ENCODE results near the gene IQGAP2.
"Not testable (repeated sequence)": the region's sequence is repeated elsewhere in the genome, so short reads cannot be mapped to it uniquely, and the experiment has no call there.

IQGAP2 gene, protein sequence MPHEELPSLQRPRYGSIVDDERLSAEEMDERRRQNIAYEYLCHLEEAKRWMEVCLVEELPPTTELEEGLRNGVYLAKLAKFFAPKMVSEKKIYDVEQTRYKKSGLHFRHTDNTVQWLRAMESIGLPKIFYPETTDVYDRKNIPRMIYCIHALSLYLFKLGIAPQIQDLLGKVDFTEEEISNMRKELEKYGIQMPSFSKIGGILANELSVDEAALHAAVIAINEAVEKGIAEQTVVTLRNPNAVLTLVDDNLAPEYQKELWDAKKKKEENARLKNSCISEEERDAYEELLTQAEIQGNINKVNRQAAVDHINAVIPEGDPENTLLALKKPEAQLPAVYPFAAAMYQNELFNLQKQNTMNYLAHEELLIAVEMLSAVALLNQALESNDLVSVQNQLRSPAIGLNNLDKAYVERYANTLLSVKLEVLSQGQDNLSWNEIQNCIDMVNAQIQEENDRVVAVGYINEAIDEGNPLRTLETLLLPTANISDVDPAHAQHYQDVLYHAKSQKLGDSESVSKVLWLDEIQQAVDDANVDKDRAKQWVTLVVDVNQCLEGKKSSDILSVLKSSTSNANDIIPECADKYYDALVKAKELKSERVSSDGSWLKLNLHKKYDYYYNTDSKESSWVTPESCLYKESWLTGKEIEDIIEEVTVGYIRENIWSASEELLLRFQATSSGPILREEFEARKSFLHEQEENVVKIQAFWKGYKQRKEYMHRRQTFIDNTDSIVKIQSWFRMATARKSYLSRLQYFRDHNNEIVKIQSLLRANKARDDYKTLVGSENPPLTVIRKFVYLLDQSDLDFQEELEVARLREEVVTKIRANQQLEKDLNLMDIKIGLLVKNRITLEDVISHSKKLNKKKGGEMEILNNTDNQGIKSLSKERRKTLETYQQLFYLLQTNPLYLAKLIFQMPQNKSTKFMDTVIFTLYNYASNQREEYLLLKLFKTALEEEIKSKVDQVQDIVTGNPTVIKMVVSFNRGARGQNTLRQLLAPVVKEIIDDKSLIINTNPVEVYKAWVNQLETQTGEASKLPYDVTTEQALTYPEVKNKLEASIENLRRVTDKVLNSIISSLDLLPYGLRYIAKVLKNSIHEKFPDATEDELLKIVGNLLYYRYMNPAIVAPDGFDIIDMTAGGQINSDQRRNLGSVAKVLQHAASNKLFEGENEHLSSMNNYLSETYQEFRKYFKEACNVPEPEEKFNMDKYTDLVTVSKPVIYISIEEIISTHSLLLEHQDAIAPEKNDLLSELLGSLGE (N-terminal part only)

DNA sequence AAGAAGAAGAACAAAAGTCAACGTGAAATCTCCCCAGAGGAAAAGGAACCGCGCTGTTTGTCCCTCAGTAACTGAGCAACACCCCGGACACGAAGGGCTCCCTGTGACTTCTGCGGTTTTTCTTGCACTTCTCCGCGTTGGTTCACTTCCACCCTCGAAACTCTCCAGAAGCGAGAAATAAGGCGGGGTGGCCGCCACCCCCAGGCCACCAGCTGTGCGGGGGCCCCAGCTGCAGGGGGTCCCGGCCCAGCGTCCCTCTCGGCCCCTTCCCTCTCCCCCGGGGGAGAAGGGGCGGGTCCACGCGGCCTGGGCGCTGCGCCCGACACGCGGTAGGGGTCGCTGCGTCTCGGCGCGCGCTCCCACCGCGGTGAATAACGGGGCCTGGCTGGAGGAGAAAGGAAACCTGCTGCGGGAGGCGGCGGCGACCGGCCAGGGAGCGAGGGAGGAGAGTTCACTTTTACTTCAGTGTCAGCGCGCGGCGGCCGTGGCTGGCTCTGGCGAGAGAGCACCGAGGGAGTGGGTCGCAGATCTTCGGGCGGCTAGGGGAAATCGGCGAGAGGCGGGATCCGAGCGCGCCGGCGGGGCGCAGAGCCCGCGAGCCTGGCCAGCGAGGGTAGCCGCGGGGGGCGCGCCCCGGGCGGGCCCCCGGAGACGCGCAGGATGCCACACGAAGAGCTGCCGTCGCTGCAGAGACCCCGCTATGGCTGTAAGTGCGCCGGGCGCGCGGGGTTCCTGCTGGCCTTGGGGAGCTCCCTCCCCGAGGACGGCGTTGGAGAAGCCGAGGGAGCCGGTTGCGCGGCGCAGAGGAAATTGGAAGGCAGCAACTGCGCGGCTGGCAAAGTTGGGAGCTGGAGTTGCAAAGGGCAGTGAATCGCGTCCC lies at the start of gene IQGAP2:
Gene IQGAP2 (plus strand): TSS at position 400 of the 880 bp plus-strand sequence. CDS start 261 bp downstream, at position 661.
- H3K9ac ChIP-seq (ENCODE audit: low read depth, low read length) = peak within 1 kb of the TSS; percentile 79; the same call in 1 of the 2 replicates
- peak within 1 kb of the TSS; percentile 76 for H3K4me3 ChIP-seq (ENCODE audit: low read length)
- H3K4me1 ChIP-seq (ENCODE audit: insufficient read depth, low read length) = peaks cover 14% of the 10 kb centered on the region; the same call in 1 of the 2 replicates
- H3K9me3 ChIP-seq (ENCODE audit: insufficient read depth, low read depth, low read length) = no peaks in the 10 kb centered on the region
- no peaks in the 10 kb centered on the region for H3K36me3 ChIP-seq (ENCODE audit: insufficient read depth, low read depth, low read length)
- H3K27ac ChIP-seq (ENCODE audit: low read length) = no peak within 1 kb of the TSS
- H3K27me3 ChIP-seq (ENCODE audit: insufficient read depth, low read length) = peaks cover 19% of the 10 kb centered on the region; the same call in 1 of the 2 replicates

DNA sequence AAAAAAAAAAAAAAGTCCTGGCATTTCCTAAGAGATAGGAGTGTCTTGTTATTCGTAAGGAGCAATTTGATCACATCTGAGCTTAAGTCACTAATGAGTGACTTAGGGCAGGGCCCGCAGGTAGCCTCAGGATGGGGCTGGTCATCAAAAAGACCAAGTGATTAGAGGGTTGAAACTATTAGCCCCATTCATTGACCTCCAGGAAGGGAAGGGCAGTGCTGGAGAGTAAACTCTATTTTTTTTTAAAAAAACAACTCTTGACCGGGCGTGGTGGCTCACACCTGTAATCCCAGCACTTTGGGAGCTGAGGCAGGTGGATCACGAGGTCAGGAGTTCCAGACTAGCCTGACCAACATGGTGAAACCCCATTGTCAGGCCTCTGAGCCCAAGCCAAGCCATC lies 46.2 kb upstream of the IQGAP2 start:
- Histone ChIP-seq H3K4me3 (ENCODE audit: low read length) (no peak overlapping the region), H3K9ac (ENCODE audit: low read depth, low read length) (no peak overlapping the region), H3K36me3 (ENCODE audit: insufficient read depth, low read depth, low read length) (no peaks in the 10 kb centered on the region), H3K27ac (ENCODE audit: low read length) (no peak overlapping the region), H3K4me1 (ENCODE audit: insufficient read depth, low read length) (peaks cover 4% of the 10 kb centered on the region), H3K9me3 (ENCODE audit: insufficient read depth, low read depth, low read length) (no peaks in the 10 kb centered on the region), H3K27me3 (ENCODE audit: insufficient read depth, low read length) (no peaks in the 10 kb centered on the region)

GRCh38 chr5:76363352-76364225 lies 39.5 kb upstream of the IQGAP2 start:
- no peak overlapping the region for H3K4me3 ChIP-seq (ENCODE audit: low read length)
- no peaks in the 10 kb centered on the region for H3K4me1 ChIP-seq (ENCODE audit: insufficient read depth, low read length)
- H3K9ac ChIP-seq (ENCODE audit: low read depth, low read length) = no peak overlapping the region
- no peaks in the 10 kb centered on the region for H3K36me3 ChIP-seq (ENCODE audit: insufficient read depth, low read depth, low read length)
- no peak overlapping the region for H3K27ac ChIP-seq (ENCODE audit: low read length)
- no peaks in the 10 kb centered on the region for H3K27me3 ChIP-seq (ENCODE audit: insufficient read depth, low read length)
- H3K9me3 ChIP-seq (ENCODE audit: insufficient read depth, low read depth, low read length) = no peaks in the 10 kb centered on the region

- Histone ChIP-seq H3K9ac (ENCODE audit: low read depth, low read length) (no peak overlapping the region), H3K36me3 (ENCODE audit: insufficient read depth, low read depth, low read length) (no peaks in the 10 kb centered on the region), H3K9me3 (ENCODE audit: insufficient read depth, low read depth, low read length) (no peaks in the 10 kb centered on the region), H3K4me1 (ENCODE audit: insufficient read depth, low read length) (no peaks in the 10 kb centered on the region), H3K27ac (ENCODE audit: low read length) (no peak overlapping the region), H3K4me3 (ENCODE audit: low read length) (no peak overlapping the region), H3K27me3 (ENCODE audit: insufficient read depth, low read length) (no peaks in the 10 kb centered on the region)
These were observed 38.9 kb upstream of the IQGAP2 start for GRCh38 chr5:76364226-76364589.

DNA sequence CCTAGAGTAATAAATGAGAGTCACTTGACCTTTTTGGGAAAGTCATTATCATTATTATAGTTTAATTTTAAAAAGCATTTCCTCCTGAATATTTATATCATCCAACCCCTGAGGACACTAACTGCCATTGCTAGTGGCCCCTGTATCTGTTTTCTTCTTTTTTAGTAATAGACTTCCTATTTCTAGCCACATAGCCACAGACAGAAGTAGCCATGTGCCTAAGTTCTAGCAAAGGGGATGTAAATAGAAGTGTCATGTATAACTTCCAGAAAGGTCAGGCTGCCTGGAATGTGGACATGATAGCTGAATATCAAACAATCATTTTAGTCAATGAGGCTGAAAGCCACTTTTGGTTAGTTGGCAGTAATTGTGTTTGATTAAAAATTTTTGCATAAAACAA lies 37.5 kb upstream of the IQGAP2 start:
- H3K27ac ChIP-seq (ENCODE audit: low read length) = no peak overlapping the region
- no peaks in the 10 kb centered on the region for H3K9me3 ChIP-seq (ENCODE audit: insufficient read depth, low read depth, low read length)
- no peak overlapping the region for H3K4me3 ChIP-seq (ENCODE audit: low read length)
- no peak overlapping the region for H3K9ac ChIP-seq (ENCODE audit: low read depth, low read length)
- no peaks in the 10 kb centered on the region for H3K27me3 ChIP-seq (ENCODE audit: insufficient read depth, low read length)
- no peaks in the 10 kb centered on the region for H3K36me3 ChIP-seq (ENCODE audit: insufficient read depth, low read depth, low read length)
- H3K4me1 ChIP-seq (ENCODE audit: insufficient read depth, low read length) = no peaks in the 10 kb centered on the region

DNA sequence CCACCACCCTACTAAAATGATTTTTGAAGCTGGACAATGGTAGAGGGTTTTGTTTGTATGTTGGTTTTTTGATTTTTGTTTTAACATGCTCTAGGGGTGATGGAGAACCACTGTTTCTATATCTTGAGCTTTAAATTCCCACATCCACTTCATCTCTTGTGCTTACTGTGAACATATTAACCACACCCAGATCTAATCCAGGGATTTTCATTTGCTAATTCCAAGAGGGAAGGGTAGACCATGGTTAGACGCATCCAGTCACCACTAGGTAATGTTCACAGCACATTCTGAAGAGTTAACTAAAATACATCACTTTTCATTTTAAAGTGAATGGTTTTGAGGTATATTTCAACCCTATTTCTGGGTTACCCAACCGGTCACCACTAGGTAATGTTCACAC lies 36.5 kb upstream of the IQGAP2 start:
- H3K36me3 ChIP-seq (ENCODE audit: insufficient read depth, low read depth, low read length) = no peaks in the 10 kb centered on the region
- no peaks in the 10 kb centered on the region for H3K4me1 ChIP-seq (ENCODE audit: insufficient read depth, low read length)
- H3K27ac ChIP-seq (ENCODE audit: low read length) = no peak overlapping the region
- H3K9ac ChIP-seq (ENCODE audit: low read depth, low read length) = no peak overlapping the region
- no peaks in the 10 kb centered on the region for H3K9me3 ChIP-seq (ENCODE audit: insufficient read depth, low read depth, low read length)
- H3K4me3 ChIP-seq (ENCODE audit: low read length) = no peak overlapping the region
- no peaks in the 10 kb centered on the region for H3K27me3 ChIP-seq (ENCODE audit: insufficient read depth, low read length)

DNA sequence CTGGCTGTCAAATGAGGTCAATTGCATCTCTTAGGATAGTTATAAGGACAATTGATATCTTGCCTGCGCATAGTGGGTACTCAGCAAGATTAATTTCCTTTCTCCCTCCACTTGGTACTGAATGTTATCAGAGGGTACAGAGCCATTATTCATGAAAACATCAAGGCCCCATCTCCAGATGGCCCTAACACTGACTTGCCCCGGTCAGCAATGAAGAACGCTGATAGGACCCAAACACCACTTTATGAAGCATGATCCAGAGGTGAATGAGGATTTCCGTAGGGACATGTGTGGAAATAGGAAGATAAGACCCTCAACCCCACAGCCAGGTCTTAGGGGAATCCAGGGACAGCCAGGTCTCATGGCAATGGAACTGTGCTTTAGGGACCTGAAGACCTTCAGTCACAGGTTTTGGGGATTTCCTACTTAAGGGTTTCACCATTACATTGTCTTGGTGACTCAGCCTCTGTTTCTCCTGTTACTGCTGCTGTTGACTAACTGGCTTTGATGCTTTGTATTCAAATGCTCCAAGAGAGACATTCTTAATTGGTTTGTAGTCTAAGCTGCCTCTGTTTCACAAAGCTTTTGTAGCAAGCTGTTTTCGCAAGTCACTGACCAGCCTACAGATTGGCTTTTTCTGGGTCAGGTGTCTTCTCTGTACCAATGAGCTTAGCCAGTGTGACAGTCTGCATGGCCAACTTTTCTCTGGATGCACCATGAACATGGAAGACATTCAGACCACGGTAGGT lies 35.3 kb upstream of the IQGAP2 start:
- Histone ChIP-seq H3K9ac (ENCODE audit: low read depth, low read length) (no peak overlapping the region), H3K4me1 (ENCODE audit: insufficient read depth, low read length) (peaks cover 5% of the 10 kb centered on the region), H3K36me3 (ENCODE audit: insufficient read depth, low read depth, low read length) (no peaks in the 10 kb centered on the region), H3K4me3 (ENCODE audit: low read length) (no peak overlapping the region), H3K9me3 (ENCODE audit: insufficient read depth, low read depth, low read length) (no peaks in the 10 kb centered on the region), H3K27me3 (ENCODE audit: insufficient read depth, low read length) (no peaks in the 10 kb centered on the region), H3K27ac (ENCODE audit: low read length) (no peak overlapping the region)

GRCh38 chr5:76368941-76369340 lies 34.1 kb upstream of the IQGAP2 start:
- peaks cover 5% of the 10 kb centered on the region for H3K4me1 ChIP-seq (ENCODE audit: insufficient read depth, low read length)
- no peak overlapping the region for H3K27ac ChIP-seq (ENCODE audit: low read length)
- no peaks in the 10 kb centered on the region for H3K27me3 ChIP-seq (ENCODE audit: insufficient read depth, low read length)
- no peak overlapping the region for H3K9ac ChIP-seq (ENCODE audit: low read depth, low read length)
- H3K9me3 ChIP-seq (ENCODE audit: insufficient read depth, low read depth, low read length) = no peaks in the 10 kb centered on the region
- no peak overlapping the region for H3K4me3 ChIP-seq (ENCODE audit: low read length)
- no peaks in the 10 kb centered on the region for H3K36me3 ChIP-seq (ENCODE audit: insufficient read depth, low read depth, low read length)

DNA sequence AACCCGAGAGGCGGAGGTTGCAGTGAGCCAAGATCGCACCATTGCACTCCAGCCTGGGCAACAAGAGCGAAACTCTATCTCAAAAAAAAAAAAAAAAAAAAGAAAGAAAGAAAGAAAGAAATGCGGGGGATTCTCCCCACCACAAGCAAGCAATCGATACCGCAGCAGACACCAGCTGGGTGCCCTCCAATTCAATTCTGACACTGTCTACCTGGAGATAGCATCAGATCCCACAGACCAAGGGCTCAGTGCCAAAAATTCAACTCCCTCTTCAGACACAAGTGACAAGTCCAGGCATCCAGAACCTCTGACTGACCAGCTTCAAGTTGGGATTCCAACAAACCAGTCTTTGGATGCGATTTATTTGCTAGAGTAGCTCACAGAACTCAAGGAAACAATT lies 33.4 kb upstream of the IQGAP2 start:
- H3K4me1 ChIP-seq (ENCODE audit: insufficient read depth, low read length); H3K9ac ChIP-seq (ENCODE audit: low read depth, low read length); H3K4me3 ChIP-seq (ENCODE audit: low read length); H3K27me3 ChIP-seq (ENCODE audit: insufficient read depth, low read length); H3K9me3 ChIP-seq (ENCODE audit: insufficient read depth, low read depth, low read length); H3K36me3 ChIP-seq (ENCODE audit: insufficient read depth, low read depth, low read length); H3K27ac ChIP-seq (ENCODE audit: low read length): not testable (repeated sequence)

GRCh38 chr5:76371960-76372322 lies 31.1 kb upstream of the IQGAP2 start:
- peaks cover 5% of the 10 kb centered on the region for H3K4me1 ChIP-seq (ENCODE audit: insufficient read depth, low read length)
- H3K9ac ChIP-seq (ENCODE audit: low read depth, low read length) = no peak overlapping the region
- H3K27me3 ChIP-seq (ENCODE audit: insufficient read depth, low read length) = no peaks in the 10 kb centered on the region
- H3K4me3 ChIP-seq (ENCODE audit: low read length) = no peak overlapping the region
- H3K9me3 ChIP-seq (ENCODE audit: insufficient read depth, low read depth, low read length) = no peaks in the 10 kb centered on the region
- no peaks in the 10 kb centered on the region for H3K36me3 ChIP-seq (ENCODE audit: insufficient read depth, low read depth, low read length)
- H3K27ac ChIP-seq (ENCODE audit: low read length) = no peak overlapping the region

Measured in iPS-20b (cell line).